Skeletal muscle tissue (tissue), 4 donors: Measurements from ENCODE around the gene FSD1. TPM values are rescaled to one million over a fixed set of nuclear protein-coding genes. Genes with fewer than 3 reads are reported as not detected.

Experiments used
- H3K27ac ChIP-seq: one replicate; pipeline ENCODE4 v1.7.0; 2013; ENCODE audit warnings: mild to moderate bottlenecking, low read depth, low read length, inconsistent platforms
- H3K27me3 ChIP-seq, 3 donors: one replicate each; pipeline ENCODE4 v1.7.0; 2013; ENCODE audit warnings: low read length in 3 of 3; ENCODE audit not compliant: control insufficient read depth in 3 of 3, insufficient read depth in 3 of 3
- H3K36me3 ChIP-seq, 3 donors: one replicate each; pipeline ENCODE4 v1.7.0; 2013; ENCODE audit warnings: low read length in 3 of 3; ENCODE audit not compliant: control insufficient read depth in 3 of 3, insufficient read depth in 3 of 3
- H3K4me1 ChIP-seq, 3 donors: one replicate each; pipeline ENCODE4 v1.7.0; 2013; ENCODE audit warnings: low read length in 3 of 3, mild to moderate bottlenecking in 3 of 3; ENCODE audit not compliant: control insufficient read depth in 3 of 3, insufficient read depth in 3 of 3
- H3K4me3 ChIP-seq, 3 donors: one replicate each; pipeline ENCODE4 v1.7.0; 2013; ENCODE audit warnings: low read length in 3 of 3
- H3K9ac ChIP-seq, 3 donors: one replicate each; pipeline ENCODE4 v1.7.0; 2013; ENCODE audit warnings: low read length in 3 of 3, mild to moderate bottlenecking in 3 of 3, moderate library complexity in 2 of 3, low read depth in 1 of 3
- H3K9me3 ChIP-seq, 3 donors: one replicate each; pipeline ENCODE4 v1.7.0; 2013; ENCODE audit warnings: low read length in 3 of 3; ENCODE audit not compliant: control insufficient read depth in 3 of 3
- total RNA-seq: library from RNA; depleted of rRNA; stranded (reverse); fragments of >200 nt; gene quantifications from one replicate; pipeline ENCODE4 v1.2.3, GENCODE V29; 2014
- donor health status: Osteomylitis.

Gene FSD1
- total RNA-seq, 1 donor from 2014 or later, result not detected

DNA sequence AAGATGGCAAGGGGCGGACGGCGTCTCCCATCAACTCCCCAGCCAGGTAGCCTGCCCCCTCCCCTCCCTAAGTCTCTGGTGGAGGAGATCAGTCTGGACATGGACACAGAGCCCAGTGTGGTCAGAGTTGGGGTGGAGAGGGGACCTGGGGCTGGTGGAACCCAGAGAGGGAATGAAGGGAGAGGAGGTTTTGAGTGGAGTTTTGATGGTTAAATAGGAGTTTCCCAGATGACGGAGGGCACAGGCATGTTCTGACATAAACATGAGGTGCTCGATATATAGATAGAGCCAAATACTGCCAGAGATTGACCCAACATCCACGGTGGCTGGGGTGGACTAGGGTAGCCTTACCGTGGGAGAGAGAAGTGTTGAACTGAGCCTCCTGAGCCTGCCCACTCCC is 14.1 kb downstream of the FSD1 start:
- no peaks in the 10 kb centered on the region for H3K4me1 ChIP-seq
- no peak overlapping the region for H3K4me3 ChIP-seq
- H3K9ac ChIP-seq, result no peak overlapping the region

GRCh38 chr19:4319067-4319718 is 14.8 kb downstream of the FSD1 start:
- H3K9ac ChIP-seq, result no peak overlapping the region
- H3K9me3 ChIP-seq, result no peaks in the 10 kb centered on the region
- no peak overlapping the region for H3K4me3 ChIP-seq
- no peaks in the 10 kb centered on the region for H3K4me1 ChIP-seq
- H3K27me3 ChIP-seq, result peaks cover 5 to 9% (median 7%) of the 10 kb centered on the region in 3 donors
- H3K27ac ChIP-seq, result no peak overlapping the region
- H3K36me3 ChIP-seq, result no peaks in the 10 kb centered on the region

More for the DNA sequence above, 14.1 kb downstream of the FSD1 start:
- no peaks in the 10 kb centered on the region for H3K9me3 ChIP-seq
- peaks cover 5 to 9% (median 7%) of the 10 kb centered on the region in 3 donors for H3K27me3 ChIP-seq
- no peak overlapping the region for H3K27ac ChIP-seq
- no peaks in the 10 kb centered on the region for H3K36me3 ChIP-seq

- no peaks in the 10 kb centered on the region for H3K4me1 ChIP-seq
- H3K27ac ChIP-seq, result no peak overlapping the region
- no peak overlapping the region for H3K4me3 ChIP-seq
- no peak overlapping the region for H3K9ac ChIP-seq
- no peaks in the 10 kb centered on the region for H3K9me3 ChIP-seq
- H3K36me3 ChIP-seq, result no peaks in the 10 kb centered on the region
- H3K27me3 ChIP-seq, result peaks cover 5 to 9% (median 7%) of the 10 kb centered on the region in 3 donors
These were observed 16.0 kb downstream of the FSD1 start for GRCh38 chr19:4320419-4320818.

- H3K36me3 ChIP-seq, result no peaks in the 10 kb centered on the region
- H3K4me1 ChIP-seq, result peaks cover 5 to 14% (median 12%) of the 10 kb centered on the region in 3 donors
- no peak overlapping the region for H3K4me3 ChIP-seq
- no peaks in the 10 kb centered on the region for H3K9me3 ChIP-seq
- no peak overlapping the region for H3K27ac ChIP-seq
- H3K27me3 ChIP-seq, result peaks cover 10 to 23% (median 22%) of the 10 kb centered on the region in 3 donors
- H3K9ac ChIP-seq, result no peak overlapping the region
These were observed 18.7 kb downstream of the FSD1 start for GRCh38 chr19:4322942-4323665.

GRCh38 chr19:4323692-4324091 is 19.3 kb downstream of the FSD1 start:
- Histone ChIP-seq H3K9me3 (no peaks in the 10 kb centered on the region), H3K9ac (no peak overlapping the region), H3K27ac (no peak overlapping the region), H3K4me1 (peaks cover 8 to 17% (median 14%) of the 10 kb centered on the region in 3 donors), H3K27me3 (peaks cover 7 to 22% (median 22%) of the 10 kb centered on the region in 3 donors), H3K36me3 (no peaks in the 10 kb centered on the region), H3K4me3 (no peak overlapping the region)

- Histone ChIP-seq H3K4me1 (peaks cover 8 to 18% (median 16%) of the 10 kb centered on the region in 3 donors), H3K27ac (no peak overlapping the region), H3K4me3 (no peak overlapping the region), H3K9ac (no peak overlapping the region), H3K36me3 (no peaks in the 10 kb centered on the region), H3K9me3 (no peaks in the 10 kb centered on the region), H3K27me3 (peaks cover 6 to 23% (median 22%) of the 10 kb centered on the region in 3 donors)
These were observed 19.8 kb downstream of the FSD1 start for GRCh38 chr19:4324228-4324627.

- Histone ChIP-seq H3K36me3 (no peaks in the 10 kb centered on the region), H3K9me3 (no peaks in the 10 kb centered on the region), H3K9ac (no peak overlapping the region), H3K27ac (no peak overlapping the region), H3K4me1 (peaks cover 8 to 18% (median 16%) of the 10 kb centered on the region in 3 donors), H3K4me3 (no peak overlapping the region), H3K27me3 (peaks cover 5 to 25% (median 22%) of the 10 kb centered on the region in 3 donors)
These were observed 21.9 kb downstream of the FSD1 start for GRCh38 chr19:4326215-4326836.

GRCh38 chr19:4326837-4327251 is 22.4 kb downstream of the FSD1 start:
- no peak overlapping the region for H3K27ac ChIP-seq

DNA sequence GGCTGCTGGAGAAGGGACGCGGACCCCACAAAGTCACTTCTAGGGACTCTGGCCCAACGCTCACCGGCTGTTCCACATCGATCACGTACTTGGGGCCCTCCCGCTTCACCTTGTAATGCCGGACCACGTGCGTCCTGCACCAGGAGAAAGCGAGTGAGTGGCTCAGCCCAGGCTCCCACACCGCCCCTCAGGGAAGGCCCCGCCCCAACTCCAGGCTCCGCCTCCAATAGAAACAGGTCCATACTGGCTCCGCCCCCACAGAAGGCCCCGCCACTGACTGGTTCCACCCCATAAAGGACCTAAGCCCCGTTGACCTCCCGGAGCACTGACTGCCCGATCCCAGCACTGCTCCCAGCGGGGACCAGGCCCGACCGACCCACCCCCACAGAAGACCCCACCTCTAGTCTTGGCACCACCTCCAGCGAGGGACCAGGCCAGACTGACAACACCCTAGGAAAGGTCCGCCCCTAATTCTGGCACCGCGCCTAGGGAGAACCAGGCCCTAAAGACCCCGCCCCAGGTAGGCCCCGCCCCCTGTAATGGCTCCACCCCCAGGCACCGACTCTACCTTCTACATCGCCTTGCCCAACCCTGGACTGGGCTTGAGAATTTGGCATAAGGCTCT is 23.0 kb downstream of the FSD1 start:
- no peaks in the 10 kb centered on the region for H3K9me3 ChIP-seq
- peak overlapping the region in 1 of 3 donors; percentile 57 for H3K9ac ChIP-seq
- peaks cover 5 to 25% (median 22%) of the 10 kb centered on the region in 3 donors for H3K27me3 ChIP-seq
- H3K36me3 ChIP-seq, result no peaks in the 10 kb centered on the region
- H3K4me1 ChIP-seq, result peaks cover 8 to 18% (median 16%) of the 10 kb centered on the region in 3 donors
- H3K4me3 ChIP-seq, result peak overlapping the region in 2 of 3 donors; percentile 49 to 67
- no peak overlapping the region for H3K27ac ChIP-seq

More at GRCh38 chr19:4326837-4327251, 22.4 kb downstream of the FSD1 start:
- H3K4me1 ChIP-seq, result peaks cover 8 to 18% (median 16%) of the 10 kb centered on the region in 3 donors
- peaks cover 5 to 25% (median 22%) of the 10 kb centered on the region in 3 donors for H3K27me3 ChIP-seq
- no peaks in the 10 kb centered on the region for H3K36me3 ChIP-seq
- H3K9me3 ChIP-seq, result no peaks in the 10 kb centered on the region
- peak overlapping the region in 2 of 3 donors; percentile 9 to 41 for H3K4me3 ChIP-seq
- no peak overlapping the region for H3K9ac ChIP-seq
